ENCODE results near the gene PER3.

Gene PER3

GRCh38 chr1:7839526-7839925 lies 55.4 kb downstream of the PER3 start:
- DNase-seq (ENCODE audit: low spot score) = no peak

- DNase-seq (ENCODE audit: low spot score) = no peak
Measured at GRCh38 chr1:7842517-7842916, 58.4 kb downstream of the PER3 start.

DNA sequence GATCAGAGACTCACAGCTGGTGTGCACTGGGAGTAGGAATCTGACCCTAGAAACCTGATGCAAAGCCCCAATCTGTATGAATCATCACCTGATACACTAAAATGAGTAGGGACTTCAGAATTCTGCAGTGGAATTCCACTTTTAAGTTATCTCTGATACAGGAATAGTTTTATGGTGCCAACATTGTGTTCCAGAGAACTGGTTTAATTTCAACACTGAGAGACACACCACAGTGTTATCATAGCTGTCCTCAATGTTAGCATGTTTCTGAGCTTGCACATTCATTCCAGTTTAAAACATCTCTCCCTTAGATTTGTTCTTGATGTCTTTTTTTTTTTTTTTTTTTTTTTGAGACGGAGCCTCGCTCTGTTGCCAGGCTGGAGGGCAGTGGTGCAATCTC lies 61.7 kb downstream of the PER3 start:
- no peak for DNase-seq (ENCODE audit: low spot score)

GRCh38 chr1:7846656-7847055 lies 62.6 kb downstream of the PER3 start:
- no peak for DNase-seq (ENCODE audit: low spot score)

- no peak for DNase-seq (ENCODE audit: low spot score)
Measured at GRCh38 chr1:7847599-7847998, 63.5 kb downstream of the PER3 start.

GRCh38 chr1:7850786-7851185 lies 66.7 kb downstream of the PER3 start:
- DNase-seq (ENCODE audit: low spot score) = no peak

DNA sequence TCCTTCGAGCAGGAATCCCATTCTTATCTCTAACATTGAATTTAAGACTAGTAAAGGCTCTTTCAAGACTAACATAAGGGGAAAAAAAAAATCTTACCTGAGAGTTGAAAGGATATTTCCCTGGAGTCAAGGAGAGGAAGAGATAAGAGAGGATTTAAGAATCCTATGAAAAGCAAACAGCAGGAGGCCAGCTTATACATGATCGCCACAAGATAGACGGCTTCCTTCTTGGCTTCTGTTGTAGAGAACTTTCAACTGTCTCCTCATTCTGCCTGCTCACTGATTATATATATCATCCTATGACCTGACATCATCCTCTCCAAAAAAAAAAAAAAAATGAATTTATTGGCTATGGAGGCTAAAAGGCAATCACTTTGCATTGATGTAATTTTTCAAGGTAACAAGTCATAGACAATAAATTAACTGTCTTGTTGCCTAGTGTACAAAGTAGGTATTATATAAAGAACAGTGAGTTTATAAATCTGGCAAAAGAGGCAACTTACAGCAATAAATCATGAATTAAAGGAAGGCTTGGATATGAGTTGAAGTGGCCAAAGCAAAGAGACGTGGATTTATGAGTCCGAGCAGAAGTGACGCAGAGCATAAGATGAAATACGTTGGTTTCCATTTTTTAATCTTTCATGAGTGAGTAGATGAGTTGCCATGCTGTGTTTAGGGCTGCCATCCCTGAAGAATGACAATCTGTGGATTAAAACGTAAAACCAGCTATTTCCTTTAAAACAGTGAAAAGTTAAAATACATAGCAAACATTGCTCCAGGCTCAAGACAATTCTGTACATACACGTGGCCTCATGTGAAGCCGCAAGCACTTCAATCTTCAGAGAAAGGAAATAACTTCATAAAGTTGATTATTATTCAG lies 69.0 kb downstream of the PER3 start, which contains the start of gene UTS2:
UTS2 (minus strand) TSS at position 262 of the 880 bp plus-strand sequence; CDS start at position 200, 62 bp downstream.
- no peak for DNase-seq (ENCODE audit: low spot score)

GRCh38 chr1:7853684-7854026 lies 69.6 kb downstream of the PER3 start:
- no peak for DNase-seq (ENCODE audit: low spot score)

DNA sequence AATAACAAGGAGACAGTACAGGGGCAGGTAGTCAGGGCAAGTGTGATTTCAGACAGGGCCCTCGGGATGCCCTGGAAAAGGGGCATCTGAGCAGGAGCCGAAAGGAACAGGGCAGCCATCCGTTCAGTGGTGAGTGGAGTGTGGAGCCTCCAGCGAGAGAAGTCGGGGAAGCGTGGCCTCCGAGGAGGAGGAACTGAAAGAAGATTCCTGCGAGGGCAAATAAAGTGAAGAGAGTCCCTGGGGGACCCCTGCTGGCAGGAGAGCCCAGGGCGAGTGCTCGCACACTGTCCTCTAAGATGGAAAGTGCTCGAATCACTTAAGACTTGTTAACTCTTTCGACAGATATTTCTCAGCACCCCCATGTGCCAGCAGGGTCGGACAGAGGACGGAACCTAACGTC lies 72.3 kb downstream of the PER3 start:
- DNase-seq (ENCODE audit: low spot score) = peak; percentile 20

DNA sequence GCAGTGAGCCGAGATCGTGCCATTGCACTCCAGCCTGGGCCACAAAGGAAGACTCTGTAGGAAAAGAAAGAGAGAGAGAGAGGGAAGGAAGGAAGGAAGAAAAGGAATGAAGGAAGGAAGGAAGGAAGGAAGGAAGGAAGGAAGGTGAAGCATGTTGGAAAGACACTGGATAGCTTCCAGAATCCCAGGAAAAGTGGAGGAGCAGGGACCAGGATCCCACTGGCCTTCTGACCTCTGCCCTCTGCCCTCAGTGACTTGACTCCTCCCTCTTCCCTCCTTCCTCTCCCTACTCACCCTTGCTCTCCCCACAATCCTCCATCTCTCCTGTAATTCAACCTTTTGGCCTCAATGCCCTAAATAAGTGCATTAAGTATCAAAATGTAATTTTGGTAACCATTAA lies 72.9 kb downstream of the PER3 start:
- no peak for DNase-seq (ENCODE audit: low spot score)

DNA sequence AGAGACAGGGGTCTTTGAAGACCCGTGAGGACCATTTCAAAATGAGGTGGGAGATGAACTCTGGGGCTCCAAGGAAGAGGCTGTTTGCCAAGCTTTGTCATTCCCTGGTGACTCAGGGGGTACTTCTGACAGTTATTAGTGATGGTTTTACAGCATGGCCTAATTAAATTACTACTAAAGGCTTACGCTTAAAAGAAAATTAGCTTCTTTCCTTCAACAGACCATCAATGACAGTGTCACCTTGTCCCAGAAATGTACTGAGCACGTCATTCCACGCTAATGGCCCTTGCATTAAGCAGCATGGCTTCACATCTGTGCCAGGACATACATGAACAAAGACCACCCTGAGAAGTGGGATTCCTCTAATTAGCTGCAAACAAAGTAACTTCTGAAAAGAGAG lies 73.9 kb downstream of the PER3 start:
- DNase-seq (ENCODE audit: low spot score) = no peak

- DNase-seq (ENCODE audit: low spot score) = no peak
Measured at GRCh38 chr1:7859406-7859805, 75.3 kb downstream of the PER3 start.

GRCh38 chr1:7860130-7860529 lies 76.0 kb downstream of the PER3 start:
- DNase-seq (ENCODE audit: low spot score) = no peak

GRCh38 chr1:7861452-7861851 lies 77.4 kb downstream of the PER3 start:
- no peak for DNase-seq (ENCODE audit: low spot score)

GRCh38 chr1:7862211-7863060 lies 78.3 kb downstream of the PER3 start:
- DNase-seq (ENCODE audit: low spot score) = no peak

DNA sequence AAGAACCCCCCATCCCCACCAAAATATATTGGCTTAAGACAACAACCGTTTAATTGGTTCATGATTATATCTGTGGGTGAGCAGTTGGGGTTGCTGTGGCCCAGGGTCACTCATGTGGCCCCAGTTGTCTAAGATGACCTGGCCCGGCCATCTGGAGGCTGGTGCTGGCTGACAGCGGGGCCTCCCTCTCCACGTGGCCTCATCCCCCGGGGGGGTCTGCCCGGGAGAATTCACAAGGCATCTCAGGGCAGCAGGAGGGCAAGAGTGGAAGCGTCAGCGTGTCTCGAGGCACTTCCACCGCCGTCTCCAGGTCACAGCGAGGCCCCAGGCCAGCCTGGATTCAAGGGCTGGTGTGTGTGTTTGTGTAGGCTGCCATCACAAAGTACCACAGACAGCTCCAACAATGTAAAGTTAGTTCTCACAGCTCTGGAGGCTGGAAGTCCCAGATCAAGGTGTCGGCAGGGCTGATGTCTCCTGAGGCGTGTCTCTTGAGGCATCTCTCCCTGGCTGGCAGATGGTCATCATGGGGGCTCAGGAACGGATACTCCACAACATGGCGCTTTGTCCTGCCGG lies 79.8 kb downstream of the PER3 start:
- DNase-seq (ENCODE audit: low spot score) = no peak

GRCh38 chr1:7865978-7866377 lies 81.9 kb downstream of the PER3 start:
- DNase-seq (ENCODE audit: low spot score) = no peak

GRCh38 chr1:7868070-7868780 lies 84.1 kb downstream of the PER3 start:
- DNase-seq (ENCODE audit: low spot score) = no peak

GRCh38 chr1:7869136-7869920 lies 85.2 kb downstream of the PER3 start:
- no peak for DNase-seq (ENCODE audit: low spot score)

DNA sequence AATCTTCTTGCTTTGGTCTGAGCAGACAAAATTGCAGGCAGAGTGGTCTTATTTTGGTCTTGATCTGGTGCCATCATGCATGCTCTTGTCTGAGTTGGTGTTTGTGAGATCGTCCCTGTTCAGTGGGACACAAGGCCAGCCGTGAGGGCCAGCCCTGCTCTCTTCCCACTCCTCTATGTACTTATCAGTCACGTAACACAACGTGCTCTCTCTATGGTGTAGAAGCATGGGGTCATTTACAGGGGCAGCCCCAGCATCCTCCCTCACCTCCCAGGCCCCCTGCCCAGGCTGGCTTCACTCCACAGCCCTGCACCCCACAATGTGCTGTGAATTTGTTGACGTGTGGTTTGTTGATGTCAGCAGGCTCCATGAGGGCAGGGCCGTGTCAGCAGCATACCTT lies 87.0 kb downstream of the PER3 start:
- no peak for DNase-seq (ENCODE audit: low spot score)

Measured in HuH-7.5 (cell line).